Smooth muscle cell (in vitro differentiated cells): ENCODE data around the gene PLA2G4A. TPM values are rescaled to one million over a fixed set of nuclear protein-coding genes. Genes with fewer than 3 reads are reported as not detected.

ENCODE experiments used
- DNase-seq: peaks from one replicate; lab custom pipeline; 2025; ENCODE audit not compliant: unreplicated experiment; lab: John Stamatoyannopoulos, UW
- H2AFZ ChIP-seq: fragments of 200-600 bp; sonication (generic); 2 replicates; pipeline ENCODE4 v1.6.0; 2016; ENCODE audit warnings: antibody characterized with exemption, low read depth, mild to moderate bottlenecking
- H3F3A ChIP-seq: fragments of 200-600 bp; sonication (generic); 2 replicates; pipeline ENCODE4 v1.6.0; 2017; ENCODE audit warnings: antibody characterized with exemption, low read depth
- H3K27ac ChIP-seq: fragments of 200-600 bp; sonication (generic); 2 replicates; pipeline ENCODE4 v1.5.1; 2016; ENCODE audit warnings: low read depth, mild to moderate bottlenecking
- H3K27me3 ChIP-seq: fragments of 200-600 bp; sonication (generic); 2 replicates; pipeline ENCODE4 v1.6.1; 2016; ENCODE audit warnings: low read depth, mild to moderate bottlenecking
- H3K36me3 ChIP-seq: fragments of 200-600 bp; sonication (generic); 2 replicates; pipeline ENCODE4 v1.5.1; 2016; ENCODE audit warnings: low read depth
- H3K4me1 ChIP-seq: fragments of 200-600 bp; sonication (generic); 2 replicates; pipeline ENCODE4 v1.5.1; 2016; ENCODE audit warnings: low read depth
- H3K4me2 ChIP-seq: fragments of 200-600 bp; sonication (generic); 2 replicates; pipeline ENCODE4 v1.6.0; 2016; ENCODE audit warnings: mild to moderate bottlenecking
- H3K4me3 ChIP-seq: fragments of 200-600 bp; sonication (generic); 2 replicates; pipeline ENCODE4 v1.5.1; 2016; ENCODE audit warnings: mild to moderate bottlenecking
- H3K79me2 ChIP-seq: fragments of 200-600 bp; sonication (generic); 2 replicates; pipeline ENCODE4 v1.6.0; 2016; ENCODE audit warnings: low read depth, mild to moderate bottlenecking
- H3K9ac ChIP-seq: fragments of 200-600 bp; sonication (generic); 2 replicates; pipeline ENCODE4 v1.6.0; 2016; ENCODE audit warnings: low read depth
- H3K9me3 ChIP-seq: fragments of 200-600 bp; sonication (generic); replicated peaks from 2 replicates; pipeline ENCODE4 v1.5.1; 2016; ENCODE audit warnings: low read depth
- H4K20me1 ChIP-seq: fragments of 200-600 bp; sonication (generic); 2 replicates; pipeline ENCODE4 v1.6.0; 2016; ENCODE audit warnings: low read depth
- WGBS: methylation state at CpG from one replicate; pipeline ENCODE4 v1.1.7; 2016; ENCODE audit warnings: low lambda C conversion rate; 5-methylcytosine and 5-hydroxymethylcytosine counted together
- polyA plus RNA-seq: library from polyadenylated mRNA; unstranded; fragments of >200 nt; fragmentation: Nextera tagmentation; extraction: Ambion mirVana; gene quantifications from 2 replicates; pipeline ENCODE4 v1.2.1, GENCODE V29; 2016
- total RNA-seq: library from RNA; depleted of rRNA; stranded (reverse); fragments of >200 nt; gene quantifications from 2 replicates; pipeline ENCODE4 v1.2.3, GENCODE V29; 2014
- TF ChIP-seq, protein P1 (sequence below): fragments of 200-600 bp; sonication (generic); IDR thresholded peaks from 2 replicates; pipeline ENCODE4 v1.5.1; 2017; ENCODE audit warnings: borderline replicate concordance, mild to moderate bottlenecking, antibody characterized with exemption; ENCODE audit not compliant: insufficient read depth, poor library complexity, severe bottlenecking

PLA2G4A gene
- total and polyA plus RNA-seq, 2 experiments from 2014 or later: 3.3 to 7.8 TPM

DNA sequence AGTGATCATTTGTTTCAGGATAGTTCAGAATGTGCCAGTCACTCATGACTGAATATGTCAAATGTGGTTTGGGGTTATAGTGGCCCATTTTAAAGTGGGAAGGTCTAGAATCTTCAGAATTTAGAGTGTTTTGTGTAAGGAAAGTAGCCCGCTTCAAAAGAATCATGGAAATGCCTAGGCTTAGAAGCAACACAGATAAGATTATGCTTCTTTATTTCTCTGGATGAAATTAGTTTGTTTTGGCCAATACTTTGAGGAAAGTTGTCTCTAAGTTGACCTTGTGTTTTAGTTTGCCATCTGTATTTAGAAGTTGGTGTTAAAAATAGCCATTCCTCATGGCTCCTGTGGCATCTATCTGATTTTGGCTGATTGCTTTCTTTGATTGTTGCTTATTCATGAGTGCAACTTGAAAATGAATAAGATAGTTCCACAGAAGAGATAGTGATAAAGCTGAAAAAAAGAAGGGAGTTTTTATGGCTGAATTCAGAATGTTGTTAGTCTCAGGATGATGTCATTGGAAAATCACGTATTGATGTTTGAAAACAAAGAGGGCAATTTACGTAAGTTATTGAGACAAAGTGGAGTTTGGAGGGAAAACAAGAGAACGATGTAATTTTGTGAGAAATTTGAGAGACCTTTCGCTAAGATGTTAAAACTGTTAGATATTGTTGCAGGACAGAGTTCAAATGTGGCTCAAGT lies 71.9 kb downstream of the PLA2G4A start:
- Histone ChIP-seq H4K20me1 (no peaks in the 10 kb centered on the region), H3K9me3 (no peaks in the 10 kb centered on the region), H3K36me3 (no peaks in the 10 kb centered on the region), H3F3A (peaks cover 1% of the 10 kb centered on the region), H3K79me2 (no peaks in the 10 kb centered on the region), H3K4me1 (peaks cover 9% of the 10 kb centered on the region), H3K9ac (no peak overlapping the region), H3K27me3 (no peaks in the 10 kb centered on the region), H3K4me2 (no peak overlapping the region), H3K27ac (no peak overlapping the region), H2AFZ (no peak overlapping the region), H3K4me3 (no peak overlapping the region)
- TF ChIP-seq, protein P1, sequence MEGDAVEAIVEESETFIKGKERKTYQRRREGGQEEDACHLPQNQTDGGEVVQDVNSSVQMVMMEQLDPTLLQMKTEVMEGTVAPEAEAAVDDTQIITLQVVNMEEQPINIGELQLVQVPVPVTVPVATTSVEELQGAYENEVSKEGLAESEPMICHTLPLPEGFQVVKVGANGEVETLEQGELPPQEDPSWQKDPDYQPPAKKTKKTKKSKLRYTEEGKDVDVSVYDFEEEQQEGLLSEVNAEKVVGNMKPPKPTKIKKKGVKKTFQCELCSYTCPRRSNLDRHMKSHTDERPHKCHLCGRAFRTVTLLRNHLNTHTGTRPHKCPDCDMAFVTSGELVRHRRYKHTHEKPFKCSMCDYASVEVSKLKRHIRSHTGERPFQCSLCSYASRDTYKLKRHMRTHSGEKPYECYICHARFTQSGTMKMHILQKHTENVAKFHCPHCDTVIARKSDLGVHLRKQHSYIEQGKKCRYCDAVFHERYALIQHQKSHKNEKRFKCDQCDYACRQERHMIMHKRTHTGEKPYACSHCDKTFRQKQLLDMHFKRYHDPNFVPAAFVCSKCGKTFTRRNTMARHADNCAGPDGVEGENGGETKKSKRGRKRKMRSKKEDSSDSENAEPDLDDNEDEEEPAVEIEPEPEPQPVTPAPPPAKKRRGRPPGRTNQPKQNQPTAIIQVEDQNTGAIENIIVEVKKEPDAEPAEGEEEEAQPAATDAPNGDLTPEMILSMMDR: no peak
- DNase-seq: no peak
- WGBS: 87% methylated on average over 5 of the region's 5 CpGs

DNA sequence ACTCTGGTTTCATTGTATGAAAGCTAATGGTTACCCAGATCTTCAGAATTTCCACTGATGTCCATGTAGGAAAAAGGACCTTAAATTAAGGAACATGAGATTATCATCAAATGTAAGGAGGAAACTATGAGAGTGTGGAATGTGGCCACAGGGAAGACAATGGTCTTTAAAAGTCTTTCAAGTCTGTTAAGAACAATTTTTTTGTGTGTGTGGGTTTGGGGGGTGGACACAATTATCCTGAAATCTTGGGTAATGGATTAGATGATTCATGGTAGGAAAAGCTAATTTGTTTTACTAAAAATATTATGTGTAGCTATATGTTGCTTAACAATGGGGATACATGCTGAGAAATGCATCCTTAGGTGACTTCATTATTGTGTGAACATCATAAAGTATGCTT lies 72.9 kb downstream of the PLA2G4A start:
- Histone ChIP-seq H2AFZ (no peak overlapping the region), H3K9me3 (no peaks in the 10 kb centered on the region), H3K36me3 (no peaks in the 10 kb centered on the region), H3K27me3 (no peaks in the 10 kb centered on the region), H3K4me1 (peaks cover 3% of the 10 kb centered on the region), H3K4me2 (no peak overlapping the region), H4K20me1 (no peaks in the 10 kb centered on the region), H3K27ac (no peak overlapping the region), H3K9ac (no peak overlapping the region), H3K4me3 (no peak overlapping the region), H3F3A (no peaks in the 10 kb centered on the region), H3K79me2 (no peaks in the 10 kb centered on the region)
- DNase-seq: no peak
- TF ChIP-seq, protein P1: no peak

DNA sequence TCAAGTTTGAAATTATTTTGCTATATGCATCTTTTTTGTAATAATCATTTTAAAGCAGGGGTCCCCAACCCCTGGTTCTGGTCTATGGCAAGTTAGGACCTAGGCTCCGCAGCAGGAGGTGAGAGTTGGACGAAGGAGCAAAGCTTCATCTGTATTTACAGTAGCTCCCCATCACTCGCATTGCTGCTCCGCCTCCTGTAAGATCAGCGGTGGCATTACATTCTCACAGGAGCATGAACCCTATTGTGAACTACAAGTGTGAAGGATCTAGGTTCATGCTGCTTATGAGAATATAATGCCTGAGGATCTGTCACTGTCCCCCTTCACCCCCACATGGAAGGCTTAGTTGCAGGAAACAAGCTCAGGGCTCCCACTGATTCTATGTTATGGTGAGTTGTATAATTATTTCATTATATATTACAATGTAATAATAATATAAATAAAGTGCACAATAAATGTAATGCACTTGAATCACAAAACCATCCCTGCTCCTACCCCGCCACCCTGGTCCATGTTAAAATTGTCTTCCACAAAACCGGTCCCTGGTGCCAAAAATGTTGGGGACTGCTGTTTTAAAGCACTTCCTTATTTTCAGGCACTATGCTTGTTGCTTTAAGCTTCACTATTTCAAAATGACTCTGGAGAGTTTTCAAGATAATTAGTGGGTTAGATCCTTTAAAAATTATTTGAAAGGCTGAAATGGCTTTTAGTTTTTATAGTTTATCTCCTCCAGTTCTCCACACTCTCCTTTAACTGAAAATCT lies 74.8 kb downstream of the PLA2G4A start:
- no peaks in the 10 kb centered on the region for H3K36me3 ChIP-seq
- no peaks in the 10 kb centered on the region for H3K79me2 ChIP-seq
- no peaks in the 10 kb centered on the region for H3F3A ChIP-seq
- TF ChIP-seq, protein P1: no peak
- no peak overlapping the region for H3K27ac ChIP-seq
- H2AFZ ChIP-seq: no peak overlapping the region
- DNase-seq: no peak
- no peak overlapping the region for H3K9ac ChIP-seq
- H3K4me3 ChIP-seq: no peak overlapping the region
- H3K4me2 ChIP-seq: no peak overlapping the region
- H3K9me3 ChIP-seq: no peaks in the 10 kb centered on the region
- H3K4me1 ChIP-seq: no peaks in the 10 kb centered on the region
- WGBS: 91% methylated on average over 7 of the region's 7 CpGs
- H3K27me3 ChIP-seq: no peaks in the 10 kb centered on the region
- no peaks in the 10 kb centered on the region for H4K20me1 ChIP-seq

DNA sequence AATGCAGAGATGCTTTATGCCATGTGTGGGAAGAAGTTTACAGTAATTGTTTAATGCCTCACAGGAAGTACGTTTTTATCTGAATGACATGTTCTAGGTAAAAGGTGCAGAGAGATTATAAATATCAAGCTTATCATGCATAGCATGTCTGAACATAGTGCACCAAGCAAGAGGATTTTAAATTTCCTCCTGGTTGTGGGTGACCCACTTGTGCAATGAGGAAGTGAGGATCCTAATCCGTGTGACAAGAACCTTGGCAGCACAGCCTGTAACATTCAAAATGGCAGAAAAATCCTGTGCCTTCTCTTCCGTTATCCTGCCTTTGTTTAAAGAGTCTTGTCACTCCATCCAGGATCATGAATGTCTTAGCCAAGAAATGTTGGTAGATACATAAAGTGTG lies 75.6 kb downstream of the PLA2G4A start:
- WGBS: 80% methylated on average over 3 of the region's 3 CpGs
- H3K36me3 ChIP-seq: no peaks in the 10 kb centered on the region
- no peak for DNase-seq
- no peak overlapping the region for H3K9ac ChIP-seq
- H3K27ac ChIP-seq: no peak overlapping the region
- no peaks in the 10 kb centered on the region for H3K9me3 ChIP-seq
- H3K79me2 ChIP-seq: no peaks in the 10 kb centered on the region
- H3K27me3 ChIP-seq: no peaks in the 10 kb centered on the region
- H4K20me1 ChIP-seq: no peaks in the 10 kb centered on the region
- no peak overlapping the region for H3K4me2 ChIP-seq
- no peaks in the 10 kb centered on the region for H3F3A ChIP-seq
- H3K4me1 ChIP-seq: no peaks in the 10 kb centered on the region
- H3K4me3 ChIP-seq: no peak overlapping the region
- no peak overlapping the region for H2AFZ ChIP-seq
- TF ChIP-seq, protein P1: no peak
